ENCODE measurements around the gene PHETA2. TPM values are rescaled to one million over a fixed set of nuclear protein-coding genes. Genes with fewer than 3 reads are reported as not detected.

PHETA2 gene, protein sequence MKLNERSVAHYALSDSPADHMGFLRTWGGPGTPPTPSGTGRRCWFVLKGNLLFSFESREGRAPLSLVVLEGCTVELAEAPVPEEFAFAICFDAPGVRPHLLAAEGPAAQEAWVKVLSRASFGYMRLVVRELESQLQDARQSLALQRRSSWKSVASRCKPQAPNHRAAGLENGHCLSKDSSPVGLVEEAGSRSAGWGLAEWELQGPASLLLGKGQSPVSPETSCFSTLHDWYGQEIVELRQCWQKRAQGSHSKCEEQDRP
- total RNA-seq = 10 to 100 TPM in 1 of 2 donors, 1 to 10 TPM in 1; 8.5 to 11.2 TPM

DNA sequence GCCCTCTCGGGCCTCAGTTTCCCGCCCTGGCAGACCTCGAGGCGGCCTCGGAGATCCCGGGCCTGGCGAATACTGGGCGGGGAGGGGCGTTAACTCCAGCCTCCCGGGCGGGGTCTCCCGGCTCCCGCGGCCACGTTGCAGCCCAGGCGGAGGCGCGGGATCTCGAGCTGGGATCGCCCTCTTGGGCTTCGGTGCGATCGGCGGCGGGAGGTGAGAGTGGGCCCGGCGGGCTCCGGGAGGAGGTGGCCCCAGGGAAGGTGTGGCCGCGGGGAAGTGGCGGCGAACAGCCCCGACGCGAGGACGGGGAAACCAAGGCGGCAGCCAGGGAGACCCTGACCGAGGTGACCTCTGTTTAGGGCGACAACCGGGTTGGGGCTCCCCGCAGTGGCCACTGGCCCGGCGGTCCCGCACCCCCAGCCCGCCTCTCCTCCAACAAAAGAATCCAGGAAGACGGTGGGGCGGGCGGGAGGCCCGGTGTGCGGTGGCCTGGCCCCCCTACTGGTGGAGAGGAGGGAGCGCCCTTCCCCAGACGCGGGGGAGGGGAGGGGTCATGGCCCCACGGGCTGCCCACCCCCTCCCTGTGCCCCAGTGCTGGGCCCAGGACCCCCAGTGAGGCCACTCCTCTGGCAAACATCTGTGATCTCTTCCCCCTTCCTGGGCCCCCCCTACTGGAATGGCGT, at the start of gene PHETA2:
PHETA2 (plus strand) TSS at position 117 of the 680 bp plus-strand sequence. CDS start 3,046 bp downstream, outside the sequence.
- DNase-seq (ENCODE audit: low spot score) = no peak
- H3K4me1 ChIP-seq (replicated peaks) = peaks cover 16% of the 10 kb centered on the region
- intact Hi-C loops (cut with DNase I) = no loop called here

DNA sequence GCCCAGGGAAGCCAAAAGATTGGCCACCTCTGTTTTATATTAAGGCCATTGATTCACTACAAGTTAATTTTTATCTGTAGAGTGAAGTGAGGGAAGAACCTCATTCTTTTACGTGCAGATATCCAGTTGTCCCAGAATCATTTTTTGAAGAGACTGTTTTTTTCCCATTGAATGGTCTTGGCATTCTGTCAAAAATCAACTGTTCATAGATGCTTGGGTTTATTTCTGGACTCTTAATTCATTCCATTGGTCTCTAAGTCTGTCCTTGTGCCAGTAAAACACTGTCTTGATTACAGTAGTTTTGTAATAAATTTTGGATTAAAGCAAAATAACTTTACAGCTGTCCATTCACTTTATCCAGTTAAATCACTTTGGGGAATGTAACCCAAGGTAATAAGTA, 48.6 kb upstream of the PHETA2 start:
- DNase-seq (ENCODE audit: low spot score) = no peak
- no peak for TF ChIP-seq POLR2AphosphoS5 (IDR thresholded peaks at IDR 0.05)
- TF ChIP-seq, protein P1, sequence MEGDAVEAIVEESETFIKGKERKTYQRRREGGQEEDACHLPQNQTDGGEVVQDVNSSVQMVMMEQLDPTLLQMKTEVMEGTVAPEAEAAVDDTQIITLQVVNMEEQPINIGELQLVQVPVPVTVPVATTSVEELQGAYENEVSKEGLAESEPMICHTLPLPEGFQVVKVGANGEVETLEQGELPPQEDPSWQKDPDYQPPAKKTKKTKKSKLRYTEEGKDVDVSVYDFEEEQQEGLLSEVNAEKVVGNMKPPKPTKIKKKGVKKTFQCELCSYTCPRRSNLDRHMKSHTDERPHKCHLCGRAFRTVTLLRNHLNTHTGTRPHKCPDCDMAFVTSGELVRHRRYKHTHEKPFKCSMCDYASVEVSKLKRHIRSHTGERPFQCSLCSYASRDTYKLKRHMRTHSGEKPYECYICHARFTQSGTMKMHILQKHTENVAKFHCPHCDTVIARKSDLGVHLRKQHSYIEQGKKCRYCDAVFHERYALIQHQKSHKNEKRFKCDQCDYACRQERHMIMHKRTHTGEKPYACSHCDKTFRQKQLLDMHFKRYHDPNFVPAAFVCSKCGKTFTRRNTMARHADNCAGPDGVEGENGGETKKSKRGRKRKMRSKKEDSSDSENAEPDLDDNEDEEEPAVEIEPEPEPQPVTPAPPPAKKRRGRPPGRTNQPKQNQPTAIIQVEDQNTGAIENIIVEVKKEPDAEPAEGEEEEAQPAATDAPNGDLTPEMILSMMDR (IDR thresholded peaks at IDR 0.05) = no peak
- no peak for TF ChIP-seq POLR2A (IDR thresholded peaks at IDR 0.05)
- Histone ChIP-seq H3K27me3 (replicated peaks; ENCODE audit: insufficient read depth) (no peaks in the 10 kb centered on the region), H3K27ac (no peak overlapping the region), H3K9me3 (no peaks in the 10 kb centered on the region), H3K4me3 (no peak overlapping the region), H3K36me3 (no peaks in the 10 kb centered on the region), H3K4me1 (replicated peaks) (no peaks in the 10 kb centered on the region)
- 28% methylated on average over 1 of the region's 1 CpG for WGBS
- intact Hi-C loops (cut with DNase I) = no loop called here

More for the DNA sequence above, at the start of gene PHETA2:
- H3K9me3 ChIP-seq = no peaks in the 10 kb centered on the region
- H3K4me3 ChIP-seq = peak within 1 kb of the TSS; percentile 62 to 63
- peak within 1 kb of the TSS; percentile 84 to 88 for H3K27ac ChIP-seq
- WGBS = under 1% methylated on average over 36 of the region's 55 CpGs
- H3K27me3 ChIP-seq (replicated peaks; ENCODE audit: insufficient read depth) = no peaks in the 10 kb centered on the region
- no peak for TF ChIP-seq POLR2AphosphoS5 (IDR thresholded peaks at IDR 0.05)
- TF ChIP-seq, protein P1 (IDR thresholded peaks at IDR 0.05) = peak in 3 of 4 experiments; percentile 19 to 47 (median 46)
- no peaks in the 10 kb centered on the region for H3K36me3 ChIP-seq

DNA sequence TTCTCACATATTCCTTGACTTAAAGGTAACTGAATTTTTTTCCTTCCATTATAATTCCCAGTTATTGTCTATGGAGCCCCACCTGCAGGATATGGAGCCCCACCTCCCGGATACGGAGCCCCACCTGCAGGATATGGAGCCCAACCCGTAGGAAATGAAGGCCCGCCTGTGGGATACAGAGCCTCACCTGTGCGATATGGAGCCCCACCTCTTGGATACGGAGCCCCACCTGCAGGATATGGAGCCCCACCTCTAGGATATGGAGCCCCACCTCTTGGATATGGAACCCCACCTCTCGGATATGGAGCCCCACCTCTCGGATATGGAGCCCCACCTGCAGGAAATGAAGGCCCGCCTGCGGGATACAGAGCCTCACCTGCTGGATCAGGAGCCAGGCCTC, 47.3 kb upstream of the PHETA2 start:
- no peaks in the 10 kb centered on the region for H3K36me3 ChIP-seq
- H3K27ac ChIP-seq = no peak overlapping the region
- no peak for TF ChIP-seq POLR2AphosphoS5 (IDR thresholded peaks at IDR 0.05)
- TF ChIP-seq, protein P1 (IDR thresholded peaks at IDR 0.05) = no peak
- no peak for TF ChIP-seq POLR2A (IDR thresholded peaks at IDR 0.05)
- H3K4me3 ChIP-seq = no peak overlapping the region
- no peaks in the 10 kb centered on the region for H3K4me1 ChIP-seq (replicated peaks)
- 95% methylated on average over 10 of the region's 10 CpGs for WGBS
- no peak for DNase-seq (ENCODE audit: low spot score)
- intact Hi-C loops (cut with DNase I) = no loop called here
- H3K9me3 ChIP-seq = no peaks in the 10 kb centered on the region
- H3K27me3 ChIP-seq (replicated peaks; ENCODE audit: insufficient read depth) = no peaks in the 10 kb centered on the region

DNA sequence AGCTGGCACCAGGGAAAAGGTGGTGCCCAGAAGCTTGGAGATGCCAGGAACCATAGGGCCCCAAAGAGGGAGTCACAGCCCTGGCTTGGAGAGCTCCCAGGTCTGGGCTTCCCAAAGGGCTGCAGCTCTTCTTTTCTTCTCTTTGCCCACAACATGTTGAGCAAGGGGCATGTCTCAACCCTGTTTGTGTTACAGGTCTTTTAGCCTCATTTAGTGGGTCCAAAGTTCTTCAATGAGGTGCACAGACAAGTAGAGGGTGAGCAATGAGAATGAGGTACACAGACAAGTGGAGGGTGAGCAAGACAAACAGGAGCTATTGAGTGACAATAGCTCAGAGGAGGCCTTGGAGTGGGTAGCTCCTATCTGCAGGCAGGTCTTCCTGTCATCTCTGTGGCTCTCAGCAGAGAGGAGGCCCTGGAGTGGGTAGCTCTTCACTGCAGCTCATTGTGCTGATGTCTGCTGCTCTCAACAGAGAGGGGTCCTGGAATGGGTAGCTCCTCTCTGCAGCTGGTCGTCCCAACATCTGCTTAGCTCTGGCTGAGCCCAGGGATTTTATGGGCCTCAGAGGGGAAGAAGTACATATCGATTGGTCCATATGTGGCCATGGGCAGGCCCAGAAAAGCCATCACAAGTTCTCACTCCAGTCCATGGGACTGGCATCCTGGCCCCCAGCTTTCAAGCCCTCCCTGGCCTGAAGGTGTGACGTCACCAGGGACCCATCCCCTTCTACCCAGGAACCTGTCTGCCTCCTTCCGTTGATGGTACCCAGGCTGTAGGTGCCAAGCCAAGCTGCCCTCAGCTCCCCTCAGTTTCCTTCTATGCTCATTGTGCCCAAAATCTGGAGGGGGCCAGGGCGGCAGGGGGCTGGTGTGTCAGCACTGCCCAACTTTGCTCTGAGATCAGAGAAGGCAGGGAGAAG, 40.5 kb upstream of the PHETA2 start:
- TF ChIP-seq POLR2AphosphoS5 (IDR thresholded peaks at IDR 0.05) (no peak), POLR2A (IDR thresholded peaks at IDR 0.05) (no peak)
- TF ChIP-seq, protein P1 (IDR thresholded peaks at IDR 0.05) = no peak
- Histone ChIP-seq H3K4me3 (no peak overlapping the region), H3K27me3 (replicated peaks; ENCODE audit: insufficient read depth) (no peaks in the 10 kb centered on the region), H3K4me1 (replicated peaks) (no peaks in the 10 kb centered on the region), H3K9me3 (no peaks in the 10 kb centered on the region), H3K36me3 (no peaks in the 10 kb centered on the region), H3K27ac (no peak overlapping the region)
- no peak for DNase-seq (ENCODE audit: low spot score)
- intact Hi-C loops (cut with DNase I) = no loop called here
- 88% methylated on average over 5 of the region's 5 CpGs for WGBS
